SH-SY5Y (cell line): ENCODE data around the gene NETO2.

Experiments used
- GATA2 ChIP-seq: IDR thresholded peaks from 2 replicates; pipeline ENCODE4 v1.6.1; 2011; ENCODE audit warnings: mild to moderate bottlenecking, low read depth, low read length
- GATA3 ChIP-seq: IDR thresholded peaks from 2 replicates; pipeline ENCODE4 v1.6.1; 2011; ENCODE audit warnings: low read depth, mild to moderate bottlenecking, low read length, moderate library complexity

The NETO2 gene, protein sequence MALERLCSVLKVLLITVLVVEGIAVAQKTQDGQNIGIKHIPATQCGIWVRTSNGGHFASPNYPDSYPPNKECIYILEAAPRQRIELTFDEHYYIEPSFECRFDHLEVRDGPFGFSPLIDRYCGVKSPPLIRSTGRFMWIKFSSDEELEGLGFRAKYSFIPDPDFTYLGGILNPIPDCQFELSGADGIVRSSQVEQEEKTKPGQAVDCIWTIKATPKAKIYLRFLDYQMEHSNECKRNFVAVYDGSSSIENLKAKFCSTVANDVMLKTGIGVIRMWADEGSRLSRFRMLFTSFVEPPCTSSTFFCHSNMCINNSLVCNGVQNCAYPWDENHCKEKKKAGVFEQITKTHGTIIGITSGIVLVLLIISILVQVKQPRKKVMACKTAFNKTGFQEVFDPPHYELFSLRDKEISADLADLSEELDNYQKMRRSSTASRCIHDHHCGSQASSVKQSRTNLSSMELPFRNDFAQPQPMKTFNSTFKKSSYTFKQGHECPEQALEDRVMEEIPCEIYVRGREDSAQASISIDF

DNA sequence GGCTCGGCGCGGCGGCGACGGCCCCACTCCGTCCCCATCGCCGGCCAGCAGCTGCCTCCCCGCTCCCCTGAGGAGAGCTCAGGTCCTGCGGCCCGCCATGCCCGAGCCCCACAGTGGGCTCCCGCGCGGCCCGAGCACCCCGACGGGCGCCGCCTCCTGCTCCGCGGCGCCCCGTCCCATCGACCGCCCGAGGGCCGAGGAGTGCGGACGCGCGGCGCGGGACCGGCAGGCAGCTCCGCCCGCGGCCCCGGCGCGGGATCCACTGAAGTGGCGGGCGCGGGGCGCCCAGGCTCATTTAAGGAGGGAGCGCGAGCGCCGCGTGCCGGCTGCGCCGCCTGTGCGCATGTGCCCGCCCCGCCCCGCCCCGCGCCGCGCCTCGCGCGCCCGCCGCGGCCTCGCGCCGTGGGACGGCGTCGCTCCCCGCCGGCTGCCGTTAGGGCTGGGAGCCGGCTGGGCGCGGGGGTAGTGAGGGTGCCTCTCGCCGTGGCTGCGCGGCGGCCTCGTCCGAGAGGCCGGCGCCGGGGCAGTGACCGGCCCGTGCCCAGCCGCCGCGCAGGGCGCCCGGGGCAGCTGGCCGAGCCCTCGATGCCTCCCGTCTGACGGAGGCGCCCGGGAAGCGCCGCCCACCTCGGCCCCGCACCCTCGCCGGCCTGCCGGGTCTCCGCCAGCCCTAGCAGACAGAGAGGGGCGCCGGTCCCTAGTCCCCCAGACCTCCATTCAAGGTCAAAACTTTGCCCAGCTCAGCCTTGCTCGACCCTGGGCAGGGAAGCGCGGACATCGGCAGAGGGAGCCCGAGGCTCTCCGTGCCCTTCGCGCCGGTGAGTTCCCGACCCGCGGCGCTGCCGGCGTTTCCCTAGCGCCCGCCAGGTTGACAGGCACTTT lies at the start of gene NETO2:
Gene NETO2, minus strand, starts transcription at position 269 of the 882 bp plus-strand sequence. CDS start 333 bp downstream, outside the sequence.
- TF ChIP-seq GATA2 (no peak), GATA3 (no peak)

- no peak for TF ChIP-seq GATA3
- no peak for TF ChIP-seq GATA2
These were observed 38.6 kb upstream of the NETO2 start for GRCh38 chr16:47182318-47182717.

GRCh38 chr16:47180073-47180472 lies 36.3 kb upstream of the NETO2 start:
- TF ChIP-seq GATA3 (no peak), GATA2 (no peak)

DNA sequence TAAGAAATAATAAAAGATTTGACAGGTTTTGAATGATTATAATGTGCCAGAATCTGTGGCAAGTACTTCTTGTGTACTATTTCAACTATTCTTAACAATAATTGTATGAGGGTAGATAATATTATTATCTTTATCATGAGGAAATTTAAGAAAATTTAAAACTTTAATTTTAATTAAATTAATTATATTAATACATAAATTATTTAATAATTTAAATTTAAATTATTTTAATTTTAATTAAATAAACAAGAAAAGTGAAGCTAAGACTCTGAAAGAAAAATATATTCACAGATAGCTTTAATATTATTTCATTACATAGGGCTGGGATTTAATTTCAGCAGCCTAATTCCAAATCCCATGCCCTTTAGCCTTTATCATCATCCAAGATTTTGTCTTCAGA lies 31.4 kb upstream of the NETO2 start:
- TF ChIP-seq GATA3 (no peak), GATA2 (no peak)

DNA sequence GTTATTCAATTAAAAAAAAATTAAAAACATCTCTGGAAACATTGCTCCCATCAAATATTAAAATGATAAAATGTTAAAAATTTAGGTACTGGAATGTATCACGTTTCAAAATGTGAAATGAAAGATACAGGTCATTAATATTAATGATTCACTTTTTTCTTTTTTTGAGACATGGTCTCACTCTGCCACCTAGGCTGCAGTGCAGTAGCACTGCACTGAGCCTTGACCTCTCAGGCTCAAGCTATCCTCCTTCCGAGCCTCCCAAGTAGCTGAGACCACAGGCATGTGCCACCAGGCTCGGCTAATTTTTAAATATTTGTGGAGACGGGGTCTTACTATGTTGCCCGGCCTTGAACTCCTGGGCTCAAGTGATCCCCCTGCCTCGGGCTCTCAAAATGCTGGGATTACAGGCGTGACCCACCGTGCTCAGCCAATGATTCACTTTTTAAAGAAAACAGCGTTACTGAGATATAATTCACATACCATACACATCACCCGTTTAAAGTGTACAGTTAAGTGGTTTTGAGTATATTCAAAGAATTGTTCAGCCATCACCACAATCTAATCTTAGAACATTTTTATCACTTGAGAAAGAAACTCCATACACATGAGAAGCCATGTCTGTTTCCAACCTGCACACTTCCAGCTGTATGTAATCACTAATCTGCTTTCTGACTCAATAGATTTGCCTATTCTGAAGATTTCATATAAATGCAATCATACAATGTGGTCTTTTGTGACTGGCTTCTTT lies 19.1 kb upstream of the NETO2 start:
- TF ChIP-seq GATA2 (no peak), GATA3 (no peak)

DNA sequence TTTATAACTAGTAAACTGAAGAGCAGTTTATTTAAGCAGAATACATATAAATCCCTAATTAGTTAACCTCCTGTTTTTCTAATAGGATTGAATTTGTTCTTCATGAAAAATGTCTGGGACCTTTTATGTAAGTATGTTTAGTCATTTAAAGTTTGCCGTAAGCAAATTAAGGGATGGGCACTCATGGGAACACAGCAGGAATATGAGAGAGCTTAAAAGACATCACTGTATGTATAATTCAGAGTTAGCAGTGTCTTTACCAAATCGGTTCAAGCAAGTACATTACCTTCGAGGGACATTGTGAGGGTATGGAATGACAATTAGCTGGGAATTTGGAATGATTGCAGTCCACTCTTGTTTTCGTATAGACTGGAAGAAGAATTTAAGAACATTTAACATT lies 17.7 kb upstream of the NETO2 start:
- TF ChIP-seq GATA2 (no peak), GATA3 (no peak)

DNA sequence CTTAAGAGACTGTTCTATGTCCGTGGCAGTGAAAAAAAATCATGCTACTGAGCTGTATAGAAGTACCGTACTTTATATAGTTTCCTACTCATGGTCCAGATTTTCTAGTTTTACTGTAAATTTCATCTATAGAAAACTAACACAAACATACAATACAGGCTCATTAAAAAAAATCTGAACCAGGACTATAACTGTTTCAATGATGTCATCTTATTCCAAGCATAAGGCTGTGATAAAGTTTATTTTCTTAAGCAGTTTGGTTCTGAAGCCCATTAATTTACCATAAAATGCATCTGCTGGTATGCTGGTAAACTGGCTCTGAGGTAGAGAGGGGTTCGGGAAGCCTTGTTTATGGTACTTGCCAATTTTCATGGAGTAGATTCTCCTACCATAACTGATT lies 16.7 kb upstream of the NETO2 start:
- TF ChIP-seq GATA2 (no peak), GATA3 (no peak)

GRCh38 chr16:47158992-47159391 lies 15.2 kb upstream of the NETO2 start:
- no peak for TF ChIP-seq GATA3
- no peak for TF ChIP-seq GATA2

DNA sequence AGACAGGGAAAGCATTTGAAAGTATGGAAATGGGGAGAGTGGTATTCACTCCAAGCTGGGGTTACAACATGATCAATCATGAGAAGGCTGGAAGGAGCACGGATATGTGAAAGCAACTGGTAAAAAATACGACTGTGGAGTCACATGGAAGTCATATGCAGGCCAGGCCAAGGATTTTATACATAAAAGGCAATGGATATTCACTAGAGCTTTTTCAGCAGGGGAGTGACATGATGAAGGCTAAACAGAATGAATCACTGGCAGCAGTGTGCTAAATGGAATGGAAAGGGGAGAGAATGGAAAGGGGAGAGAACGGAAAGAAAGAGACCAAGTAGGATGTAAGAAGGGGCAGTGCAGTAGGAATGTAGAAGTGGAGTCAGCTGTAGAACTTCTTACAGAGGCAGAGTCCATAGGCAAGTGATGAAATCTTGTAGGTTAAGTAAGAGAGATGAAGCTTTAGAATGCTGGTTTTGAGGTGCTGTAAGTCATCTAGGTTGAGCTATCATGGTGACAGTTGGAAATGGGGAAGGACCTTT lies 13.0 kb upstream of the NETO2 start:
- TF ChIP-seq GATA3, result no peak
- no peak for TF ChIP-seq GATA2

GRCh38 chr16:47150067-47150466 lies 6.3 kb upstream of the NETO2 start:
- TF ChIP-seq GATA3 (no peak), GATA2 (no peak)

DNA sequence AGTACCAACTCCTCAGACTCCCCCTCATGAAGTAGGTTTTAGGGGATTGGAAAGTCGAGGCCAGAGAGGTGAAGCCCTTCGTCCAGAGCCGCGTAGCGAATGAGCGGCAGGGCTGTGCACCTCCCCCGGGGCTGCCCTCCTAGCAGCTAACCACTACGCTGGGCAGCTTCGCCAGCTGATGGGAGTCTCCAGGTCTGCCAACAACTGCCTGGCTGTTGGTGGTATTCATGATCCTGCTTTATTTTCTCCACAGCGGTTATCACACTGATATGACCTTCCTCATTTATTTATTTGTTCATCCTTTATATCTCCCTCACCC lies 773 bp upstream of the NETO2 start:
- TF ChIP-seq GATA2 (no peak), GATA3 (no peak)

- no peak for TF ChIP-seq GATA2
- TF ChIP-seq GATA3, result no peak
These were observed 696 bp downstream of the NETO2 start for GRCh38 chr16:47142821-47143676.

- TF ChIP-seq GATA3 (no peak), GATA2 (no peak)
These were observed 1.3 kb downstream of the NETO2 start for GRCh38 chr16:47142486-47142820.
